CD14-positive monocyte (primary cell): ENCODE results near the gene CFAP43. TPM values are rescaled to one million over a fixed set of nuclear protein-coding genes. Genes with fewer than 3 reads are reported as not detected.

Experiments
- DNase-seq, 3 donors: peaks; one replicate each; pipeline ENCODE4 v3.0.0-alpha.2; 2011 to 2022
- H2AFZ ChIP-seq: 2 replicates; pipeline ENCODE4 v1.6.0; 2012; ENCODE audit warnings: mild to moderate bottlenecking, low read depth, low read length, inconsistent platforms; ENCODE audit not compliant: insufficient read depth, poor library complexity, severe bottlenecking
- H3K27ac ChIP-seq, 2 donors: 1 replicate in 1 of 2; 2 replicates in 1 of 2; pipeline ENCODE4 v1.5.1; 2012 to 2013; ENCODE audit warnings: low read length in 2 of 2, control low read depth in 1 of 2, inconsistent platforms in 1 of 2, low read depth in 1 of 2, mild to moderate bottlenecking in 1 of 2
- H3K27me3 ChIP-seq, 2 donors: one replicate each; pipeline versions ENCODE4 v1.6.0 to v1.6.1; 2011 to 2013; ENCODE audit warnings: low read length in 2 of 2; ENCODE audit not compliant: control insufficient read depth in 2 of 2, insufficient read depth in 2 of 2
- H3K36me3 ChIP-seq, 2 donors: replicated peaks in 1 of 2; 1 replicate in 1 of 2; 2 replicates in 1 of 2; pipeline versions ENCODE4 v1.5.1 to v1.6.1; 2012 to 2013; ENCODE audit warnings: low read length in 2 of 2, control low read depth in 1 of 2, inconsistent platforms in 1 of 2, mild to moderate bottlenecking in 1 of 2; ENCODE audit not compliant: insufficient read depth in 2 of 2, control insufficient read depth in 1 of 2
- H3K4me1 ChIP-seq, 2 donors: 1 replicate in 1 of 2; 2 replicates in 1 of 2; pipeline versions ENCODE4 v1.5.1 to v1.6.1; 2012 to 2013; ENCODE audit warnings: low read length in 2 of 2, control low read depth in 1 of 2, inconsistent platforms in 1 of 2, mild to moderate bottlenecking in 1 of 2, moderate library complexity in 1 of 2; ENCODE audit not compliant: insufficient read depth in 2 of 2, control insufficient read depth in 1 of 2
- H3K4me2 ChIP-seq: replicated peaks from 2 replicates; pipeline ENCODE3; 2012; ENCODE audit warnings: low read length, moderate library complexity, mild to moderate bottlenecking; ENCODE audit not compliant: poor library complexity, severe bottlenecking; ENCODE audit errors: extremely low read depth
- H3K4me3 ChIP-seq, 3 experiments: fragments of 200-600 bp in 1 of 3; sonication (generic) in 1 of 3; replicated peaks in 1 of 3; 1 replicate in 2 of 3; 2 replicates in 1 of 3; pipeline ENCODE4 v1.5.1; 2011 to 2013; ENCODE audit warnings: low read length in 3 of 3, mild to moderate bottlenecking in 3 of 3, control low read depth in 2 of 3, low read depth in 2 of 3, inconsistent platforms in 1 of 3, moderate library complexity in 1 of 3
- H3K79me2 ChIP-seq: 2 replicates; pipeline ENCODE4 v1.6.0; 2012; ENCODE audit warnings: mild to moderate bottlenecking, control low read depth, inconsistent platforms, low read length, moderate library complexity; ENCODE audit not compliant: insufficient read depth
- H3K9ac ChIP-seq: 2 replicates; pipeline ENCODE4 v1.6.0; 2017; ENCODE audit warnings: low read length, mild to moderate bottlenecking; ENCODE audit not compliant: insufficient read depth, poor library complexity, severe bottlenecking
- H3K9me3 ChIP-seq, 2 donors: replicated peaks in 1 of 2; 1 replicate in 1 of 2; 2 replicates in 1 of 2; pipeline versions ENCODE4 v1.5.1 to v1.6.1; 2012 to 2013; ENCODE audit warnings: low read length in 2 of 2, control low read depth in 1 of 2; ENCODE audit not compliant: control insufficient read depth in 1 of 2, insufficient read depth in 1 of 2
- H4K20me1 ChIP-seq: 2 replicates; pipeline ENCODE4 v1.6.0; 2012; ENCODE audit warnings: mild to moderate bottlenecking, low read length, control low read depth, moderate library complexity; ENCODE audit not compliant: insufficient read depth
- H3K27ac Mint-ChIP-seq, 7 donors: one replicate each; pipeline ENCODE4 v1.8.0; 2020; ENCODE audit warnings: mild to moderate bottlenecking in 7 of 7, mixed read lengths in 7 of 7, moderate library complexity in 6 of 7, inconsistent platforms in 2 of 7
- H3K27me3 Mint-ChIP-seq, 3 donors: one replicate each; pipeline ENCODE4 v1.8.0; 2021 to 2022; ENCODE audit warnings: low read depth in 3 of 3, mild to moderate bottlenecking in 3 of 3, mixed read lengths in 3 of 3, moderate library complexity in 3 of 3, inconsistent platforms in 1 of 3
- H3K36me3 Mint-ChIP-seq, 2 donors: one replicate each; pipeline ENCODE4 v1.8.0; 2020; ENCODE audit warnings: mixed read lengths in 2 of 2, inconsistent platforms in 1 of 2, mild to moderate bottlenecking in 1 of 2
- H3K4me1 Mint-ChIP-seq: one replicate; pipeline ENCODE4 v1.8.0; 2020; ENCODE audit warnings: mild to moderate bottlenecking, mixed read lengths
- H3K4me3 Mint-ChIP-seq, 2 donors: one replicate each; pipeline ENCODE4 v1.8.0; 2020; ENCODE audit warnings: mild to moderate bottlenecking in 2 of 2, mixed read lengths in 2 of 2, moderate library complexity in 1 of 2
- H3K9me3 Mint-ChIP-seq, 7 donors: one replicate each; pipeline ENCODE4 v1.8.0; 2020 to 2022; ENCODE audit warnings: mixed read lengths in 7 of 7, mild to moderate bottlenecking in 6 of 7, moderate library complexity in 6 of 7, inconsistent platforms in 2 of 7
- WGBS: methylation state at CpG from one replicate; pipeline ENCODE4 v1.1.5; 2013; ENCODE audit warnings: missing lambda C conversion rate; ENCODE audit not compliant: insufficient coverage; 5-methylcytosine and 5-hydroxymethylcytosine counted together
- intact Hi-C, 2 donors: fragments of 100-400 bp; cut with micrococcal nuclease; formaldehyde crosslinking; loops; one replicate each; pipeline versions ENCODE4 v1.15.0 to v1.15.1; 2023
- polyA plus RNA-seq, 3 donors: library from polyadenylated mRNA; depleted of rRNA in 1 of 3; unstranded in 2 of 3; stranded (reverse) in 1 of 3; fragments of 300-500 nt in 2 of 3; fragments of >200 nt in 1 of 3; fragmentation: Illumina TruSeq in 2 of 3; gene quantifications; 1 replicate in 2 of 3; 2 replicates in 1 of 3; pipeline ENCODE4 v1.2.3, GENCODE V29; 2012 to 2021
- TF ChIP-seq, protein P1 (sequence below): fragments of 200-600 bp; IDR thresholded peaks from one replicate; pipeline ENCODE4 v1.8.0; 2022; ENCODE audit warnings: antibody characterized with exemption, mild to moderate bottlenecking

The CFAP43 gene
- polyA plus RNA-seq, 3 donors: 0.06 TPM; not detected in 2

DNA sequence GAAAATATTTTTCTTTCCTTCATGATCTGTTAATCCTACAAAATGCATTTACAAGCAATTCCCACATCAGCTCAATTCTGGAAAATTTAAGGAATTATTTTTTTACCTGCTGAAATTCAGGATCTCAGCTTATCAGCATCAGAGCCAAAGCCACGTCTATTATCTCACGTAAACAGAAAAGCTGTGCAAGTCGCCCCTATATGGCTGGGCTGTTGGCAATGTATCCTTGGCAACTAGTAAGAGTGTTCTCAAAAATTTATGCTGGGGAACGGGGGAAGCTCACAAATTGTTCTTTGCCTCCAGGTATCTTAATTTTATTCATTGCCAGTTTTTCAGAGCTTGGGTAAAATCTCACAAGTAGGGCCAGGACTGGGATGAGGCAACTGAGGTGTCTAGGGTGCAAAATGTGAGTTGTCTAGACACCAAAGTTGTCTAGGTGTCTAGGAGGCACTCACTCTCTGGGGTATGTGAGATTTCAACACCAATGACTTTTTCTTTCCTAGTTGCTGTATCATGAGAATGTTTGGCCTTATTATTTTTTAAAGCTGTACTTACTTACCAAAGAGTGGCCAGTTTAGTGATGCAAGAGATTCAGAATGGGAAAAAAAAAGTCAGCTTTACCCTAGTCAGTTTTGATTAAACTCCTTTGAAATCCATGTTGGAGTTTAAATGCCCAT is 41.9 kb upstream of the CFAP43 start:
- H3K4me1 ChIP-seq: peaks cover 13 to 14% of the 10 kb centered on the region in 2 donors
- intact Hi-C loops: loop anchor here in 1 of 2 donors (5.0 kb wide), 1 partner anchor 42 kb away; the partner anchor contains the start of gene CFAP43
- no peak overlapping the region for H3K27ac ChIP-seq
- WGBS: 94% methylated on average over 4 of the region's 4 CpGs
- TF ChIP-seq, protein P1, sequence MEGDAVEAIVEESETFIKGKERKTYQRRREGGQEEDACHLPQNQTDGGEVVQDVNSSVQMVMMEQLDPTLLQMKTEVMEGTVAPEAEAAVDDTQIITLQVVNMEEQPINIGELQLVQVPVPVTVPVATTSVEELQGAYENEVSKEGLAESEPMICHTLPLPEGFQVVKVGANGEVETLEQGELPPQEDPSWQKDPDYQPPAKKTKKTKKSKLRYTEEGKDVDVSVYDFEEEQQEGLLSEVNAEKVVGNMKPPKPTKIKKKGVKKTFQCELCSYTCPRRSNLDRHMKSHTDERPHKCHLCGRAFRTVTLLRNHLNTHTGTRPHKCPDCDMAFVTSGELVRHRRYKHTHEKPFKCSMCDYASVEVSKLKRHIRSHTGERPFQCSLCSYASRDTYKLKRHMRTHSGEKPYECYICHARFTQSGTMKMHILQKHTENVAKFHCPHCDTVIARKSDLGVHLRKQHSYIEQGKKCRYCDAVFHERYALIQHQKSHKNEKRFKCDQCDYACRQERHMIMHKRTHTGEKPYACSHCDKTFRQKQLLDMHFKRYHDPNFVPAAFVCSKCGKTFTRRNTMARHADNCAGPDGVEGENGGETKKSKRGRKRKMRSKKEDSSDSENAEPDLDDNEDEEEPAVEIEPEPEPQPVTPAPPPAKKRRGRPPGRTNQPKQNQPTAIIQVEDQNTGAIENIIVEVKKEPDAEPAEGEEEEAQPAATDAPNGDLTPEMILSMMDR: no peak
- no peak overlapping the region for H3K4me2 ChIP-seq
- no peaks in the 10 kb centered on the region for H4K20me1 ChIP-seq
- no peak overlapping the region for H3K9ac ChIP-seq
- Mint-ChIP-seq H3K27ac (no peak overlapping the region), H3K4me3 (peak overlapping the region in 1 of 2 donors; percentile 39), H3K4me1 (peaks cover 19% of the 10 kb centered on the region), H3K27me3 (peaks cover 13 to 21% (median 17%) of the 10 kb centered on the region in 3 donors), H3K36me3 (no peaks in the 10 kb centered on the region), H3K9me3 (no peaks in the 10 kb centered on the region)
- H2AFZ ChIP-seq: peak overlapping the region; percentile 40
- no peaks in the 10 kb centered on the region for H3K36me3 ChIP-seq
- DNase-seq: no peak
- H3K79me2 ChIP-seq: no peaks in the 10 kb centered on the region
- peaks cover 0 to 13% of the 10 kb centered on the region in 2 donors for H3K27me3 ChIP-seq
- H3K9me3 ChIP-seq: no peaks in the 10 kb centered on the region
- no peak overlapping the region for H3K4me3 ChIP-seq

GRCh38 chr10:104273286-104273685 is 41.1 kb upstream of the CFAP43 start:
- intact Hi-C loops: loop anchor here in 1 of 2 donors (5.0 kb wide), 1 partner anchor 41 kb away; the partner anchor contains the start of gene CFAP43
- peaks cover 0 to under 1% of the 10 kb centered on the region in 2 donors for H3K36me3 Mint-ChIP-seq
- WGBS: no CpG with 5 or more reads among the region's 1 CpG

More at GRCh38 chr10:104273286-104273685, 41.1 kb upstream of the CFAP43 start:
- peaks cover 13 to 21% (median 17%) of the 10 kb centered on the region in 3 donors for H3K27me3 Mint-ChIP-seq
- no peak overlapping the region for H3K4me3 Mint-ChIP-seq
- H3K4me1 ChIP-seq: peaks cover 16 to 19% of the 10 kb centered on the region in 2 donors
- H3K9me3 Mint-ChIP-seq: no peaks in the 10 kb centered on the region
- H3K9ac ChIP-seq: no peak overlapping the region
- H3K9me3 ChIP-seq: no peaks in the 10 kb centered on the region
- no peaks in the 10 kb centered on the region for H3K36me3 ChIP-seq
- no peak overlapping the region for H3K4me2 ChIP-seq
- H3K27ac ChIP-seq: no peak overlapping the region
- no peak overlapping the region for H3K27ac Mint-ChIP-seq
- H3K4me1 Mint-ChIP-seq: peaks cover 17% of the 10 kb centered on the region
- TF ChIP-seq, protein P1: no peak
- no peak overlapping the region for H3K4me3 ChIP-seq
- no peak for DNase-seq
- peaks cover 0 to 13% of the 10 kb centered on the region in 2 donors for H3K27me3 ChIP-seq
- peaks cover 4% of the 10 kb centered on the region for H3K79me2 ChIP-seq
- no peak overlapping the region for H2AFZ ChIP-seq
- no peaks in the 10 kb centered on the region for H4K20me1 ChIP-seq
